ENCODE data around the gene GNPTG. TPM values are rescaled to one million over a fixed set of nuclear protein-coding genes. Genes with fewer than 3 reads are reported as not detected.

The GNPTG gene
- total and polyA plus RNA-seq, 2 of the 8 experiments (the other 6 are each of a cell fraction or from before 2014, with no cell fraction given): 26.2 to 51.2 TPM

DNA sequence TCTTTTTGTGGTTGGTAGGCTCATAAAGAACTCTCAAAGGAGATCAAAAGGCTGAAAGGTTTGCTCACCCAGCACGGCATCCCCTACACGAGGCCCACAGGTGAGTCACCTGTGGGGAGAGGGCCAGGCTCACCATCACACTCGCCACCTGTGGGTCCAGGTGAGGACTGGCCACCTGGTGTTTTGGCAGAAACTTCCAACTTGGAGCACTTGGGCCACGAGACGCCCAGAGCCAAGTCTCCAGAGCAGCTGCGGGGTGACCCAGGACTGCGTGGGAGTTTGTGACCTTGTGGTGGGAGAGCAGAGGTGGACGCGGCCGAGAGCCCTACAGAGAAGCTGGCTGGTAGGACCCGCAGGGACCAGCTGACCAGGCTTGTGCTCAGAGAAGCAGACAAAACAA lies 11.1 kb downstream of the GNPTG start:
- Histone ChIP-seq H3K4me3 (ENCODE audit: extremely low read depth in 1 of 4, insufficient read depth in 2 of 4, low read depth in 3 of 4, low read length in 4 of 4) (no peak overlapping the region), H2BK15ac (ENCODE audit: low read length) (no peak overlapping the region), H2BK12ac (ENCODE audit: low read depth, low read length) (no peak overlapping the region), H3K56ac (replicated peaks; ENCODE audit: insufficient read length, low read depth, low read length) (no peak overlapping the region), H4K20me1 (replicated peaks in 1 of 2; ENCODE audit: control insufficient read depth in 1 of 2, insufficient read depth in 2 of 2, low read length in 2 of 2) (peaks cover 12 to 33% of the 10 kb centered on the region in 2 experiments), H2BK20ac (ENCODE audit: low read length) (no peak overlapping the region), H3K27ac (ENCODE audit: low read depth, low read length) (no peak overlapping the region), H3K18ac (ENCODE audit: extremely low read depth, low read length) (no peak overlapping the region), H2AFZ (ENCODE audit: low read length) (no peak overlapping the region), H4K8ac (ENCODE audit: extremely low read depth, insufficient read depth, low read length) (no peak overlapping the region), H3K79me1 (ENCODE audit: low read depth, low read length) (peaks cover 8% of the 10 kb centered on the region; the same call in 1 of the 2 replicates), H3K14ac (ENCODE audit: insufficient read length) (no peak overlapping the region), H2BK120ac (replicated peaks; ENCODE audit: low read depth, low read length) (no peak overlapping the region), H3K27me3 (replicated peaks in 1 of 4; ENCODE audit: control insufficient read depth in 3 of 4, extremely low read depth in 1 of 4, insufficient read depth in 3 of 4, low read length in 3 of 4) (no peaks in the 10 kb centered on the region), H3K79me2 (ENCODE audit: control insufficient read depth in 1 of 2, insufficient read depth in 2 of 2, low read length in 2 of 2) (peaks cover 0 to 11% of the 10 kb centered on the region in 2 experiments; a peak in 1 of 4 replicates), H2BK5ac (ENCODE audit: low read depth, low read length) (no peak overlapping the region), H4K5ac (ENCODE audit: insufficient read length, low read depth, low read length) (no peak overlapping the region), H3K23me2 (ENCODE audit: low read depth, low read length) (no peaks in the 10 kb centered on the region), H2AK5ac (ENCODE audit: low read depth, low read length) (no peak overlapping the region), H3K9ac (replicated peaks in 1 of 4; ENCODE audit: extremely low read depth in 1 of 4, low read depth in 3 of 4, low read length in 3 of 4) (no peak overlapping the region), H3K4me1 (replicated peaks in 1 of 4; ENCODE audit: control insufficient read depth in 3 of 4, insufficient read depth in 4 of 4, low read length in 3 of 4) (no peaks in the 10 kb centered on the region), H3K9me3 (ENCODE audit: insufficient read depth in 2 of 2, low read depth in 1 of 2, low read length in 1 of 2) (no peaks in the 10 kb centered on the region), H4K91ac (replicated peaks; ENCODE audit: insufficient read length, low read length) (no peak overlapping the region), H3K23ac (ENCODE audit: insufficient read length) (no peak overlapping the region), H3K4ac (replicated peaks; ENCODE audit: insufficient read length, low read depth, low read length) (no peak overlapping the region), H3K36me3 (ENCODE audit: control insufficient read depth in 2 of 4, insufficient read depth in 4 of 4, low read length in 3 of 4) (peaks cover 15 to 42% (median 23%) of the 10 kb centered on the region in 4 experiments), H3K4me2 (ENCODE audit: insufficient read depth in 1 of 2, low read depth in 2 of 2, low read length in 2 of 2) (no peak overlapping the region)
- CTCF ChIA-PET (ENCODE audit: partially characterized antibody): interaction anchor here (0.6 to 8.1 kb wide), 21 partner anchors 8 to 823 kb away, joined by 3 to 59 read pairs (median 5); partner anchors contain the start of gene CCDC154
- DNase-seq (ENCODE audit: low read depth in 1 of 2, low spot score in 2 of 2) (no peak), FAIRE-seq (no peak)
- WGBS, 2 experiments (ENCODE audit: extremely low coverage in 1 of 2, insufficient coverage in 1 of 2, insufficient read length in 1 of 2, insufficient replicate concordance in 2 of 2, low coverage in 1 of 2, low lambda C conversion rate in 2 of 2, missing lambda C conversion rate in 1 of 2): 92% methylated on average over 11 of the region's 11 CpGs; no CpG with 5 or more reads in 1 of the 2 experiments
- TF ChIP-seq NANOG (IDR thresholded peaks at IDR 0.05; ENCODE audit: insufficient read depth, low read depth, low read length, poor library complexity, severe bottlenecking) (no peak), TAF1 (IDR thresholded peaks at IDR 0.05; ENCODE audit: low read depth, low read length) (no peak), TAF7 (optimal IDR thresholded peaks at IDR 0.05; ENCODE audit: borderline replicate concordance, low read depth, low read length) (no peak)
- POLR2A ChIA-PET (ENCODE audit: partially characterized antibody): interaction anchor here (1.0 to 6.6 kb wide), 4 partner anchors 10 to 30 kb away, joined by 3 to 44 read pairs (median 4); no protein-coding TSS in a partner anchor
